Measurements from ENCODE around the gene TIGAR. TPM values are rescaled to one million over a fixed set of nuclear protein-coding genes. Genes with fewer than 3 reads are reported as not detected.

The TIGAR gene
- polyA plus RNA-seq, 2 of the 4 experiments (the other 2 are of a cell fraction) = 24.5 to 50.9 TPM

- WGBS (ENCODE audit: missing lambda C conversion rate) = 98% methylated on average over 27 of the region's 28 CpGs
- POLR2A ChIA-PET = interaction anchor here (0.6 to 0.7 kb wide), 2 partner anchors 325 to 496 kb away, joined by 4 to 6 read pairs; no protein-coding TSS in a partner anchor
- FAIRE-seq = no peak
These were observed 3.4 kb downstream of the TIGAR start for GRCh38 chr12:4324366-4324765.

DNA sequence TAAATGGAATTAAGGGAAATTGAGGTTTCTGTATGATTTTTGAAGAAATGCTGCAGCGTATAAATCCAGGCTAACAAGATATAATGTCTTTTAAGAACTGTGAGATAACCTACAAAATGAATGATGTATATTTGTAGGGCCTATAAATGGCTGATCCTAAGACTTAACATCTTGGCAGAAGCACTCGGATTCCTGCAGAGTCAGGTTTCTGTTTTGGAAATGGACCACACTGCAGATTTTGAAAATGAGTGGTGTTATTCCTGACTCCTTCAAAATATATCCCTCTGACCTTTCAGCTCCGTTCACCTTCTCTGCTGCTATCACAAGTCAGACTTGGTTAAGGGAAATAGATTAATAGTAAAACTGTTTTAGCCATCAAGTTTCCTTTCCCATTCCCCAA lies 5.0 kb downstream of the TIGAR start:
- CTCF ChIA-PET = interaction anchor here (0.6 kb wide), 1 partner anchor 1742 kb away, joined by 5 read pairs; no protein-coding TSS in a partner anchor
- WGBS (ENCODE audit: missing lambda C conversion rate) = 95% methylated on average over 3 of the region's 3 CpGs

More at GRCh38 chr12:4324366-4324765, 3.4 kb downstream of the TIGAR start:
- DNase-seq (ENCODE audit: low read depth in 1 of 2, low spot score in 1 of 2) (no peak), ATAC-seq (no peak)
- TF ChIP-seq CHD2 (IDR thresholded peaks at IDR 0.05; ENCODE audit: low read length, partially characterized antibody) = no peak
- TF ChIP-seq, protein P1, sequence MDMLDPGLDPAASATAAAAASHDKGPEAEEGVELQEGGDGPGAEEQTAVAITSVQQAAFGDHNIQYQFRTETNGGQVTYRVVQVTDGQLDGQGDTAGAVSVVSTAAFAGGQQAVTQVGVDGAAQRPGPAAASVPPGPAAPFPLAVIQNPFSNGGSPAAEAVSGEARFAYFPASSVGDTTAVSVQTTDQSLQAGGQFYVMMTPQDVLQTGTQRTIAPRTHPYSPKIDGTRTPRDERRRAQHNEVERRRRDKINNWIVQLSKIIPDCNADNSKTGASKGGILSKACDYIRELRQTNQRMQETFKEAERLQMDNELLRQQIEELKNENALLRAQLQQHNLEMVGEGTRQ (IDR thresholded peaks at IDR 0.05) = no peak
- TF ChIP-seq, protein P2, sequence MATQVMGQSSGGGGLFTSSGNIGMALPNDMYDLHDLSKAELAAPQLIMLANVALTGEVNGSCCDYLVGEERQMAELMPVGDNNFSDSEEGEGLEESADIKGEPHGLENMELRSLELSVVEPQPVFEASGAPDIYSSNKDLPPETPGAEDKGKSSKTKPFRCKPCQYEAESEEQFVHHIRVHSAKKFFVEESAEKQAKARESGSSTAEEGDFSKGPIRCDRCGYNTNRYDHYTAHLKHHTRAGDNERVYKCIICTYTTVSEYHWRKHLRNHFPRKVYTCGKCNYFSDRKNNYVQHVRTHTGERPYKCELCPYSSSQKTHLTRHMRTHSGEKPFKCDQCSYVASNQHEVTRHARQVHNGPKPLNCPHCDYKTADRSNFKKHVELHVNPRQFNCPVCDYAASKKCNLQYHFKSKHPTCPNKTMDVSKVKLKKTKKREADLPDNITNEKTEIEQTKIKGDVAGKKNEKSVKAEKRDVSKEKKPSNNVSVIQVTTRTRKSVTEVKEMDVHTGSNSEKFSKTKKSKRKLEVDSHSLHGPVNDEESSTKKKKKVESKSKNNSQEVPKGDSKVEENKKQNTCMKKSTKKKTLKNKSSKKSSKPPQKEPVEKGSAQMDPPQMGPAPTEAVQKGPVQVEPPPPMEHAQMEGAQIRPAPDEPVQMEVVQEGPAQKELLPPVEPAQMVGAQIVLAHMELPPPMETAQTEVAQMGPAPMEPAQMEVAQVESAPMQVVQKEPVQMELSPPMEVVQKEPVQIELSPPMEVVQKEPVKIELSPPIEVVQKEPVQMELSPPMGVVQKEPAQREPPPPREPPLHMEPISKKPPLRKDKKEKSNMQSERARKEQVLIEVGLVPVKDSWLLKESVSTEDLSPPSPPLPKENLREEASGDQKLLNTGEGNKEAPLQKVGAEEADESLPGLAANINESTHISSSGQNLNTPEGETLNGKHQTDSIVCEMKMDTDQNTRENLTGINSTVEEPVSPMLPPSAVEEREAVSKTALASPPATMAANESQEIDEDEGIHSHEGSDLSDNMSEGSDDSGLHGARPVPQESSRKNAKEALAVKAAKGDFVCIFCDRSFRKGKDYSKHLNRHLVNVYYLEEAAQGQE (IDR thresholded peaks at IDR 0.05) = no peak
- TF ChIP-seq MYC (IDR thresholded peaks at IDR 0.05; ENCODE audit: borderline replicate concordance, low read length) = no peak
- no peak for TF ChIP-seq SREBF2 (IDR thresholded peaks at IDR 0.05)
- TF ChIP-seq, protein P3, sequence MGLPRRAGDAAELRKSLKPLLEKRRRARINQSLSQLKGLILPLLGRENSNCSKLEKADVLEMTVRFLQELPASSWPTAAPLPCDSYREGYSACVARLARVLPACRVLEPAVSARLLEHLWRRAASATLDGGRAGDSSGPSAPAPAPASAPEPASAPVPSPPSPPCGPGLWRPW (IDR thresholded peaks at IDR 0.05) = no peak
- no peak for TF ChIP-seq ZC3H11A (IDR thresholded peaks at IDR 0.05)
- TF ChIP-seq CBX8 (IDR thresholded peaks at IDR 0.05) = no peak
- no peak for TF ChIP-seq CEBPB (IDR thresholded peaks at IDR 0.05)
- TF ChIP-seq MAZ (IDR thresholded peaks at IDR 0.05; ENCODE audit: borderline replicate concordance, low read depth, low read length) = no peak
- no peak for TF ChIP-seq RFX5 (IDR thresholded peaks at IDR 0.05)
- TF ChIP-seq EHMT2 (IDR thresholded peaks at IDR 0.05; ENCODE audit: low read depth) = no peak
- TF ChIP-seq KDM1A (IDR thresholded peaks at IDR 0.05; ENCODE audit: low read depth) = no peak
- no peak for TF ChIP-seq FOSB (CRISPR knock-in tag; IDR thresholded peaks at IDR 0.05)
- no peak for TF ChIP-seq EP300 (IDR thresholded peaks at IDR 0.05)
- no peaks in the 10 kb centered on the region for H3K9me3 ChIP-seq
- H3K27ac ChIP-seq = no peak overlapping the region
- CTCF ChIA-PET = interaction anchor here (0.7 kb wide), 1 partner anchor 319 kb away, joined by 3 read pairs; no protein-coding TSS in a partner anchor
- H3K4me2 ChIP-seq = no peak overlapping the region
- H3K4me1 ChIP-seq = peaks cover 13% of the 10 kb centered on the region
- H3K4me3 ChIP-seq = no peak overlapping the region

DNA sequence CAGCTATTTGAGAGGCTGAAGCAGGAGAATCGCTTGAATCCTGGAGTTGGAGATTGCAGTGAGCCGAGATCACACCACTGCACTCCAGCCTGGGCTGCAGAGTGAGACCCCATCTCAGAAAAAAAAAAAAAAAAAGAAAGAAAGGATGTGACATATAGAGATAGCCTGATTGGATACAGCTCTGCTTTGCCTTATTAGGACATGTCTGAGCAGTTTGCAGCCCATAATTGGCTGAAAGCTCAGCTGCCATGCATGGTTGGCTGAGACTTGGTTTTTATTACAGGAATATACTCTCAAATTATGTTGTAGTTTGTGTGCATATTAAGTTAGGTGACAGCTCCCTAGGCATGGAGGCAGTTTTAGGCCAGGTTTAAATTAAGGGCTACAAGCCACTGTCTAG lies 6.3 kb downstream of the TIGAR start:
- Histone ChIP-seq H3K4me3 (no peak overlapping the region), H3K9me3 (no peaks in the 10 kb centered on the region), H3K4me2 (no peak overlapping the region), H3K4me1 (peaks cover 11% of the 10 kb centered on the region), H3K27ac (no peak overlapping the region)
- TF ChIP-seq HDAC2 (IDR thresholded peaks at IDR 0.05) (no peak), MAX (IDR thresholded peaks at IDR 0.05) (no peak), NPAS2 (CRISPR knock-in tag; IDR thresholded peaks at IDR 0.05; ENCODE audit: borderline replicate concordance) (no peak), EP300 (IDR thresholded peaks at IDR 0.05) (no peak), ZFP36 (IDR thresholded peaks at IDR 0.05; ENCODE audit: borderline replicate concordance, partially characterized antibody) (no peak), SREBF2 (IDR thresholded peaks at IDR 0.05) (no peak)
- TF ChIP-seq, protein P4, sequence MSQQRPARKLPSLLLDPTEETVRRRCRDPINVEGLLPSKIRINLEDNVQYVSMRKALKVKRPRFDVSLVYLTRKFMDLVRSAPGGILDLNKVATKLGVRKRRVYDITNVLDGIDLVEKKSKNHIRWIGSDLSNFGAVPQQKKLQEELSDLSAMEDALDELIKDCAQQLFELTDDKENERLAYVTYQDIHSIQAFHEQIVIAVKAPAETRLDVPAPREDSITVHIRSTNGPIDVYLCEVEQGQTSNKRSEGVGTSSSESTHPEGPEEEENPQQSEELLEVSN (IDR thresholded peaks at IDR 0.05; ENCODE audit: borderline replicate concordance, low read depth) = no peak
- TF ChIP-seq, protein P5, sequence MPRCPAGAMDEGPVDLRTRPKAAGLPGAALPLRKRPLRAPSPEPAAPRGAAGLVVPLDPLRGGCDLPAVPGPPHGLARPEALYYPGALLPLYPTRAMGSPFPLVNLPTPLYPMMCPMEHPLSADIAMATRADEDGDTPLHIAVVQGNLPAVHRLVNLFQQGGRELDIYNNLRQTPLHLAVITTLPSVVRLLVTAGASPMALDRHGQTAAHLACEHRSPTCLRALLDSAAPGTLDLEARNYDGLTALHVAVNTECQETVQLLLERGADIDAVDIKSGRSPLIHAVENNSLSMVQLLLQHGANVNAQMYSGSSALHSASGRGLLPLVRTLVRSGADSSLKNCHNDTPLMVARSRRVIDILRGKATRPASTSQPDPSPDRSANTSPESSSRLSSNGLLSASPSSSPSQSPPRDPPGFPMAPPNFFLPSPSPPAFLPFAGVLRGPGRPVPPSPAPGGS (IDR thresholded peaks at IDR 0.05) = no peak
- 100% methylated on average over 2 of the region's 2 CpGs for WGBS (ENCODE audit: missing lambda C conversion rate)
- FAIRE-seq (no peak), ATAC-seq (no peak; a peak in 1 of 6 replicates), DNase-seq (ENCODE audit: low read depth in 1 of 2, low spot score in 1 of 2) (no peak)
- POLR2A ChIA-PET = no interaction called here
- CTCF ChIA-PET = interaction anchor here (0.7 kb wide), 1 partner anchor 442 kb away, joined by 3 read pairs; no protein-coding TSS in a partner anchor

More for the DNA sequence above, 5.0 kb downstream of the TIGAR start:
- DNase-seq (ENCODE audit: low read depth in 1 of 2, low spot score in 1 of 2) = no peak
- H3K4me3 ChIP-seq = no peak overlapping the region
- no peak for FAIRE-seq
- no peaks in the 10 kb centered on the region for H3K9me3 ChIP-seq
- H3K4me1 ChIP-seq = peaks cover 13% of the 10 kb centered on the region
- TF ChIP-seq JUNB (IDR thresholded peaks at IDR 0.05) (no peak), MYC (IDR thresholded peaks at IDR 0.05; ENCODE audit: borderline replicate concordance, low read length) (no peak), MAZ (IDR thresholded peaks at IDR 0.05; ENCODE audit: borderline replicate concordance, low read depth, low read length) (no peak), ZSCAN20 (CRISPR knock-in tag; IDR thresholded peaks at IDR 0.05) (no peak), GATA3 (IDR thresholded peaks at IDR 0.05; ENCODE audit: borderline replicate concordance) (no peak)
- no peak for ATAC-seq
- no peak overlapping the region for H3K4me2 ChIP-seq
- H3K27ac ChIP-seq = no peak overlapping the region
- POLR2A ChIA-PET = interaction anchor here (0.7 kb wide), 1 partner anchor 422 kb away, joined by 7 read pairs; no protein-coding TSS in a partner anchor

Measured in A549 (cell line).